ENCODE data around the gene AVP. TPM values are rescaled to one million over a fixed set of nuclear protein-coding genes. Genes with fewer than 3 reads are reported as not detected.
"Not testable (repeated sequence)": the region's sequence is repeated elsewhere in the genome, so short reads cannot be mapped to it uniquely, and the experiment has no call there.

The AVP gene
- total RNA-seq, 1 donor from 2014 or later = not detected

DNA sequence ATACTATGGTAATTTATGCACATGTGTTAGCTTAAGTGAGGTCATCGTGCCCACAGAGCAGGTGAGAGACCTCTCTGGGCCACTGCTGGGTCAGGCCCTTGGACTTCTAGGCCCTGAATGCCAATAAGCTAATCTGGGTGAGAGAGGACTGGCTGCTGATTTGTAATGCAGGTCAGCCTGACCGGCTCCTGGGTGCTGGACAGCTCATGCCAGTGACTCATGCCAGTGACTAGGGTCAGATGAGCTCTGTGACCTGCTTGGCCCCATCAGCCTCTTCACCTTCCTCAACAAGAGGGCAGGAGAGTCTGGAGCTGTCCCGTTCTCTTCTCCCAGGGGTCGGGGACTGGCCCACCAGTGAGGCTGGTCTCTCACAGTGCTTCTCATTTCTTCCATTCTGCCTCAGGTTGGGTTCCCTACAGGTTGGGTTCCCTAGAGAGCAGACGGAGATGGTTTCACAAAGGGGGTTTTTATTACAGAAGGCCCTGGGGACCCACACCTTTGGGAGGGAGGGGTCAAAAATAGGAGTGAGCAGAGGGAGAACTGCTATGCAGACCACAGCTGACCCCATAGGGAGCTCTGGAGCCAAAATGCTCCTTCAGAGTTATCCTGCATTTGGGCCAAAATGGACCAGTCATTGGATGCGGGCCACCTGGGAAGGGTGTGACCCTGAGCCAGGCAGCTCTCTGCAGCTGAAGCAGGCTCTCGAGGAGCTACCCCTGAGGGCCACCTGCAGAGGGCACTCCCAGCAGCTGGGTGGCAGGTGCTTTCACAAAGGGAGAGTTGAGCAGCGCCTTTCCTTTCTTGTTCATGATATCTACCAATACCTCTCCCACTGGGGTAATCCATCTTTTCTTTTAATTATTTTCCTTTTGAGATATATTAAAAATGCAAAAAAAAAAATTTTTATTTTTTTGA lies 15.3 kb downstream of the AVP start:
- DNase-seq (ENCODE audit: low spot score in 2 of 2, unreplicated experiment in 2 of 2) = no peak
- Mint-ChIP-seq H3K9me3 (no peaks in the 10 kb centered on the region), H3K4me1 (peaks cover 3% of the 10 kb centered on the region), H3K36me3 (no peaks in the 10 kb centered on the region), H3K27me3 (ENCODE audit: low read depth) (peaks cover 37% of the 10 kb centered on the region), H3K27ac (no peak overlapping the region), H3K4me3 (no peak overlapping the region)
- TF ChIP-seq, protein P1, sequence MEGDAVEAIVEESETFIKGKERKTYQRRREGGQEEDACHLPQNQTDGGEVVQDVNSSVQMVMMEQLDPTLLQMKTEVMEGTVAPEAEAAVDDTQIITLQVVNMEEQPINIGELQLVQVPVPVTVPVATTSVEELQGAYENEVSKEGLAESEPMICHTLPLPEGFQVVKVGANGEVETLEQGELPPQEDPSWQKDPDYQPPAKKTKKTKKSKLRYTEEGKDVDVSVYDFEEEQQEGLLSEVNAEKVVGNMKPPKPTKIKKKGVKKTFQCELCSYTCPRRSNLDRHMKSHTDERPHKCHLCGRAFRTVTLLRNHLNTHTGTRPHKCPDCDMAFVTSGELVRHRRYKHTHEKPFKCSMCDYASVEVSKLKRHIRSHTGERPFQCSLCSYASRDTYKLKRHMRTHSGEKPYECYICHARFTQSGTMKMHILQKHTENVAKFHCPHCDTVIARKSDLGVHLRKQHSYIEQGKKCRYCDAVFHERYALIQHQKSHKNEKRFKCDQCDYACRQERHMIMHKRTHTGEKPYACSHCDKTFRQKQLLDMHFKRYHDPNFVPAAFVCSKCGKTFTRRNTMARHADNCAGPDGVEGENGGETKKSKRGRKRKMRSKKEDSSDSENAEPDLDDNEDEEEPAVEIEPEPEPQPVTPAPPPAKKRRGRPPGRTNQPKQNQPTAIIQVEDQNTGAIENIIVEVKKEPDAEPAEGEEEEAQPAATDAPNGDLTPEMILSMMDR (IDR thresholded peaks at IDR 0.05; ENCODE audit: unreplicated experiment) = no peak

DNA sequence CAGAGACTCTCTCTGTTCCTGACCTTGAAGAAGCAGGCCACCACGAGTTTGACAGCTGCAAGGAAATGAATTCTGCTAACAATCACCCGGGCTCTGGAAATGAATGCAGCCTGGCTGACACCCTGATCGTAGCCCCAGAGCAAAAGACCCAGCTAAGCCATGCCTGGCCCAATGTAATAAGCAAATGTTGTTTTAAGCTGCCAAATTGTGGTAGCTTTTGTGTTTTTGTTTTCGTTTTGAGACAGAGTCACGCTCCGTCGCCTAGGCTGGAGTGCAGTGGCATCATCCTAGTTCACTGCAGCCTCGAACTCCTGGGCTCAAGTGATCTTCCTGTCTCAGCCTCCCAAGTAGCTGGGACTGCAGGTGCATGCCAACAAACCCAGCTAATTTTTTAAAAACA lies 16.4 kb downstream of the AVP start:
- no peaks in the 10 kb centered on the region for H3K36me3 Mint-ChIP-seq
- no peak for DNase-seq (ENCODE audit: low spot score in 2 of 2, unreplicated experiment in 2 of 2)
- no peaks in the 10 kb centered on the region for H3K9me3 Mint-ChIP-seq
- H3K27me3 Mint-ChIP-seq (ENCODE audit: low read depth) = peaks cover 32% of the 10 kb centered on the region
- TF ChIP-seq, protein P1 (IDR thresholded peaks at IDR 0.05; ENCODE audit: unreplicated experiment) = no peak
- H3K4me3 Mint-ChIP-seq = no peak overlapping the region
- H3K4me1 Mint-ChIP-seq = peaks cover 3% of the 10 kb centered on the region
- no peak overlapping the region for H3K27ac Mint-ChIP-seq

DNA sequence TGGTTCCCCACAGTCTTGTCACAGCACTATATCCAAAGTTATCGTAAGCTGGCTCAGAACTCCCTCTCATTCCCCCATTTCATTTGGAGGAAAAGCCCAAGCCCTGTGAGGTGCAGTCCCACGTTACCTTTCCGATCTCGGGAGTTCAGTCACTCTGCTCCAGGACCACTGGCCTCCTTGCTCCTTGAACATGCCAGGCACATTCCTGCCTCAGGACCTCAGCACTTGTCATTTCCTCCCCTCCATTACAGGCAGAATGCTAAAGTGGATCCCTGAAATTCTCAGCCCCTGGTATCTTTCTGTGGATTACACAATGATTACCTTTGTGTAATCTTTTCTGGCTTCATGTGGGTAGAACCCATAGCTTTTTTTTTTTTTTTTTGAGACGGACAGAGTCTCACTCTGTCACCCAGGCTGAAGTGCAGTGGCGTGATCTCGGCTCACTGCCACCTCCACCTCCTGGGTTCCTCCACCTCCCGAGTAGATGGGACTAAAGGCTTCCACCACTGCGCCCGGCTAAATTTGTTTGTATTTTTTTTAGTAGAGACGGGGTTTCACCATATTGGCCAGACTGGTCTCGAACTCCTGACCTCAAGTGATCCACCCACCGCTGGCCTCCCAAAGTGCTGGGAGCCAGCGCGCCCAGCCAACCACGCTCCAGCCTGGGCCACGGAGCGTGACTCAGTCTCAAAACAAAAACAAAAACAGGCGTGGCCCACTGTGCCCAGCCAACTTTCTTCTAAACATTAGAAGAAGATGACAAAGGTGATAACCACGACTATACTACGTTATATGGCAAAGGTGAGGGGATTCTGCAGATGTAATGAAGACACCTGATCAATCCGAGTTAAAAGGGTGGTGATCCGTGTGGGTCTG lies 17.1 kb downstream of the AVP start:
- TF ChIP-seq, protein P1 (IDR thresholded peaks at IDR 0.05; ENCODE audit: unreplicated experiment) = no peak
- Mint-ChIP-seq H3K4me3 (no peak overlapping the region), H3K4me1 (peaks cover 2% of the 10 kb centered on the region)

DNA sequence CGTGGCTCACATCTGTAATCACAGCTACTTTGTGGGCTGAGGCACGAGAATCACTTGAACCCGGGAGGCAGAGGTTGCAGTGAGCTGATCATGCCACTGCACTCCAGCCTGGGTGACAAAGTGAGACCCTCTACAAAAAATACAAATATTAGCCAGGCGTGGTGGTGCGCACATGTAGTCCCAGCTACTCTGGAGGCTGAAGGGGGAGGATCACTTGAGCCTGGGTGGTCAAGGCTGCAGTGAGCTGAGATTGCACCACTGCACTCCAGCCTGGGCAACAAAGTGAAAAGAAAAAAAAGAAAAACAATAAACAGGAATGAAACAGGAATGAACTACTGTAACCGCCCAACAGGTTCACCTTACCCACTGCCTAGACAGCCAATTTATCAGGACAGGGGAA lies 20.4 kb downstream of the AVP start:
- not testable (repeated sequence) for H3K9me3 Mint-ChIP-seq, H3K4me1 Mint-ChIP-seq

More for the DNA sequence above, 17.1 kb downstream of the AVP start:
- Mint-ChIP-seq H3K27me3 (ENCODE audit: low read depth) (peaks cover 25% of the 10 kb centered on the region), H3K27ac (no peak overlapping the region), H3K9me3 (no peaks in the 10 kb centered on the region), H3K36me3 (no peaks in the 10 kb centered on the region)
- DNase-seq (ENCODE audit: low spot score in 2 of 2, unreplicated experiment in 2 of 2) = no peak

DNA sequence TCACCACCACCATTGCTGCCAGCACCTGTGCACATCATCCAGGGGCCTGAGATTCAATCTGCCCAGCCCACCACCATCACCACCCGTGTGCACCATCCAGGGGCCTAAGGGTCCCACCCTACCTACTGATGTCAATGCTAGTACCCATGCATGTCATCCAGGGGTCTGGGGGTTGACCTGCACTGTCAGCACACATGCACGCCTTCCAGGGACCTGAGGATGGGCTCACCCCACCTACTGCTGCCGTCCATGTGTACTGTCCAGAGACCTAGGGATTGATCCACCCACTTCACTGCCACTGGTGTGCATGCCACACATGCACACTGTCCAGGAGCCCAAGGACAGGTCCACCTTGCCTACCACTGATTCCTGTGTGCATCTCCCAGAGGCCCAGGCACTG lies 25.0 kb downstream of the AVP start:
- Mint-ChIP-seq H3K36me3 (no peaks in the 10 kb centered on the region), H3K27me3 (ENCODE audit: low read depth) (peaks cover 1% of the 10 kb centered on the region), H3K27ac (no peak overlapping the region), H3K4me3 (no peak overlapping the region), H3K9me3 (no peaks in the 10 kb centered on the region), H3K4me1 (no peaks in the 10 kb centered on the region)
- DNase-seq (ENCODE audit: low spot score in 2 of 2, unreplicated experiment in 2 of 2) = no peak
- TF ChIP-seq, protein P1 (IDR thresholded peaks at IDR 0.05; ENCODE audit: unreplicated experiment) = no peak

More for the DNA sequence above, 20.4 kb downstream of the AVP start:
- not testable (repeated sequence) for H3K4me3 Mint-ChIP-seq; H3K27ac Mint-ChIP-seq; H3K36me3 Mint-ChIP-seq; H3K27me3 Mint-ChIP-seq (ENCODE audit: low read depth); DNase-seq (ENCODE audit: low spot score in 2 of 2, unreplicated experiment in 2 of 2)

Data from mesothelial cell of epicardium (in vitro differentiated cells).